OCI-LY3 (cell line): ENCODE data around the gene RTTN.

Source experiments
- H2AFZ ChIP-seq: fragments of 200-600, 300-600 bp; shearing (Covaris generic); 2 replicates; pipeline ENCODE4 v1.6.0; 2014; ENCODE audit warnings: antibody characterized with exemption, low read depth, low read length
- H3K27ac ChIP-seq: fragments of 200-600, 300-600 bp; sonication (generic); 2 replicates; pipeline ENCODE4 v1.5.1; 2014; ENCODE audit warnings: mild to moderate bottlenecking, low read length, moderate library complexity, mixed read lengths
- H3K27me3 ChIP-seq: fragments of 200-600, 300-600 bp; sonication (generic); 2 replicates; pipeline ENCODE4 v1.6.1; 2014; ENCODE audit warnings: low read depth, low read length, mixed read lengths
- H3K36me3 ChIP-seq: fragments of 200-600, 300-600 bp; sonication (generic); replicated peaks from 2 replicates; pipeline ENCODE3; 2014; ENCODE audit warnings: low read depth, low read length, mixed read lengths
- H3K4me1 ChIP-seq: fragments of 300-600, 200-600 bp; sonication (generic); 2 replicates; pipeline ENCODE4 v1.6.1; 2014; ENCODE audit warnings: low read length, mixed read lengths
- H3K4me2 ChIP-seq: fragments of 200-600, 300-600 bp; sonication (generic); 2 replicates; pipeline ENCODE4 v1.6.1; 2014; ENCODE audit warnings: low read length, mixed read lengths
- H3K4me3 ChIP-seq: fragments of 300-600, 200-600 bp; sonication (generic); 2 replicates; pipeline ENCODE4 v1.5.1; 2014; ENCODE audit warnings: antibody characterized with exemption, mild to moderate bottlenecking, low read length, moderate library complexity
- H3K79me2 ChIP-seq: fragments of 300-600, 200-600 bp; shearing (Covaris generic); 2 replicates; pipeline ENCODE4 v1.6.1; 2014; ENCODE audit warnings: mild to moderate bottlenecking, low read length, mixed read lengths
- H3K9ac ChIP-seq: fragments of 300-600, 200-600 bp; shearing (Covaris generic); 2 replicates; pipeline ENCODE4 v1.6.0; 2014; ENCODE audit warnings: mild to moderate bottlenecking, low read length, moderate library complexity
- H3K9me3 ChIP-seq: fragments of 200-600, 300-600 bp; shearing (Covaris generic); 2 replicates; pipeline ENCODE4 v1.6.1; 2014; ENCODE audit warnings: low read length, mixed read lengths; ENCODE audit not compliant: insufficient read depth
- H4K20me1 ChIP-seq: fragments of 200-600, 300-600 bp; sonication (generic); 2 replicates; pipeline ENCODE4 v1.6.1; 2016; ENCODE audit warnings: low read length, mixed read lengths; ENCODE audit not compliant: insufficient read depth
- EZH2phosphoT487 ChIP-seq: fragments of 200-600 bp; shearing (Covaris generic); IDR thresholded peaks from 2 replicates; pipeline ENCODE4 v1.6.1; 2018; ENCODE audit warnings: antibody characterized with exemption, mixed run types, low read depth
- TF ChIP-seq, protein P1 (sequence below): fragments of 200-600, 300-600 bp; sonication (generic); IDR thresholded peaks from 2 replicates; pipeline ENCODE4 v1.5.1; 2014; ENCODE audit warnings: antibody characterized with exemption, low read length, low read depth

RTTN gene

DNA sequence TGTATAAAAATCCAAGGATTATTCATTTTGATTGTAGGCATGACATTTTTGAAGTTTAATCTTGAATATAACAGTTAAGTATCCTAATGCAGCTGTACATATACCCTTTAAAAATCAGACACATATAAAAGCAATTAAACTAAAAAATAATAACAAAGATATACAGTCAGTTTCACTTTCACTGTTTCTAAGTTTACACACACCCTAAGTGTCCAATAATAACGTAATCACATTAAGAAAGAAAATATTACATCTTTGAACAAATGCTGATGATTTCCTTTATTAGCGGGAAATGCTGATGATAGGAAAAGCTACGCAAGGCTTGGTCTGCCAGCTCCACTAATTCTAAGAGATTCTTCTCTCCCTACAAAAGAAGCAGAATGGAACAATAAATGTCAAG, 38.8 kb downstream of the RTTN start:
- Histone ChIP-seq H3K79me2 (peaks cover 9% of the 10 kb centered on the region), H2AFZ (no peak overlapping the region), H3K9ac (no peak overlapping the region; the same call in 1 of the 2 replicates), H4K20me1 (no peaks in the 10 kb centered on the region), H3K9me3 (peaks cover 8% of the 10 kb centered on the region), H3K4me3 (no peak overlapping the region), H3K36me3 (peaks cover 33% of the 10 kb centered on the region), H3K27me3 (no peaks in the 10 kb centered on the region), H3K27ac (peak overlapping the region; percentile 1; the same call in 1 of the 2 replicates), H3K4me2 (0 out of 2 replicates have a peak overlapping the region, but pooled peaks have one; percentile 43), H3K4me1 (peaks cover 32% of the 10 kb centered on the region)
- TF ChIP-seq EZH2phosphoT487 = no peak
- TF ChIP-seq, protein P1, sequence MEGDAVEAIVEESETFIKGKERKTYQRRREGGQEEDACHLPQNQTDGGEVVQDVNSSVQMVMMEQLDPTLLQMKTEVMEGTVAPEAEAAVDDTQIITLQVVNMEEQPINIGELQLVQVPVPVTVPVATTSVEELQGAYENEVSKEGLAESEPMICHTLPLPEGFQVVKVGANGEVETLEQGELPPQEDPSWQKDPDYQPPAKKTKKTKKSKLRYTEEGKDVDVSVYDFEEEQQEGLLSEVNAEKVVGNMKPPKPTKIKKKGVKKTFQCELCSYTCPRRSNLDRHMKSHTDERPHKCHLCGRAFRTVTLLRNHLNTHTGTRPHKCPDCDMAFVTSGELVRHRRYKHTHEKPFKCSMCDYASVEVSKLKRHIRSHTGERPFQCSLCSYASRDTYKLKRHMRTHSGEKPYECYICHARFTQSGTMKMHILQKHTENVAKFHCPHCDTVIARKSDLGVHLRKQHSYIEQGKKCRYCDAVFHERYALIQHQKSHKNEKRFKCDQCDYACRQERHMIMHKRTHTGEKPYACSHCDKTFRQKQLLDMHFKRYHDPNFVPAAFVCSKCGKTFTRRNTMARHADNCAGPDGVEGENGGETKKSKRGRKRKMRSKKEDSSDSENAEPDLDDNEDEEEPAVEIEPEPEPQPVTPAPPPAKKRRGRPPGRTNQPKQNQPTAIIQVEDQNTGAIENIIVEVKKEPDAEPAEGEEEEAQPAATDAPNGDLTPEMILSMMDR = no peak

- Histone ChIP-seq H3K4me3 (peak overlapping the region; percentile 14), H3K79me2 (peaks cover 11% of the 10 kb centered on the region), H3K4me2 (peak overlapping the region; percentile 43), H3K4me1 (peaks cover 32% of the 10 kb centered on the region), H3K9ac (peak overlapping the region; percentile 9), H3K27me3 (no peaks in the 10 kb centered on the region), H4K20me1 (no peaks in the 10 kb centered on the region), H2AFZ (no peak overlapping the region), H3K27ac (peak overlapping the region; percentile 45), H3K9me3 (peaks cover 11% of the 10 kb centered on the region), H3K36me3 (peaks cover 39% of the 10 kb centered on the region)
- TF ChIP-seq, protein P1 = no peak
- TF ChIP-seq EZH2phosphoT487 = no peak
Measured at GRCh38 chr18:70165936-70166335, 39.6 kb downstream of the RTTN start.

DNA sequence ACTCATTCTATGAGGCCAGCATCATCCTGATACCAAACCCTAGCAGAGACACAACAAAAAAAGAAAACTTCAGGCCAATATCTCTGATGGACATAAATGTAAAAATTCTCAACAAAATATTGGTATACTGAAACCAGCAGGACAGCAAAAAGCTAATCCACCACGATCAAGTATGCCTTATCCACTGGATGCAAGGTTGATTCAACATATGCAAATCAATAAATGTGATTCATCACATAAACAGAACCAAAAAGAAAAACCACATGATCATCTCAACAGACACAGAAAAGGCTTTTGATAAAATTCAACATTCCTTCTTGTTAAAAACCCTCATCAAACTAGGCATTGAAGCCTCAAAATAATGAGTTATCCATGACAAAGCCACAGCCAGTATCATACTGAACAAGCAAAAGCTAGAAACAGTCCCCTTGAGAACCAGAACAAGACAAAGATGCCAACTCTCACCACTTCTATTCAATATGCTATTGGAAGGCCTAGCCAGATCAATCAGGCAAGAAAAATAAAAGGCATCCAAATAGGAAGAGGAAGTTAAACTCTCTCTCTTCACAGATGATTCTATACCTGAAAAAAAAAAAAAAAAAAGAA, 45.3 kb downstream of the RTTN start:
- Histone ChIP-seq H4K20me1 (no peaks in the 10 kb centered on the region), H3K27me3 (no peaks in the 10 kb centered on the region), H3K4me3 (peak overlapping the region; percentile 34), H3K36me3 (peaks cover 69% of the 10 kb centered on the region), H3K9me3 (peaks cover 12% of the 10 kb centered on the region), H3K9ac (peak overlapping the region; percentile 48; the same call in 1 of the 2 replicates), H3K4me1 (peaks cover 34% of the 10 kb centered on the region), H3K27ac (peak overlapping the region; percentile 83), H2AFZ (no peak overlapping the region), H3K4me2 (peak overlapping the region; percentile 60), H3K79me2 (peaks cover 52% of the 10 kb centered on the region)
- TF ChIP-seq EZH2phosphoT487 = no peak
- TF ChIP-seq, protein P1 = no peak

- H4K20me1 ChIP-seq = no peaks in the 10 kb centered on the region
- H3K9me3 ChIP-seq = peaks cover 12% of the 10 kb centered on the region
- peak overlapping the region; percentile 48 for H3K9ac ChIP-seq
- peak overlapping the region; percentile 60 for H3K4me2 ChIP-seq
- H3K4me3 ChIP-seq = peak overlapping the region; percentile 34
- peaks cover 73% of the 10 kb centered on the region for H3K36me3 ChIP-seq
- H3K27ac ChIP-seq = peak overlapping the region; percentile 83
- H3K4me1 ChIP-seq = peaks cover 38% of the 10 kb centered on the region
- TF ChIP-seq, protein P1 = no peak
- TF ChIP-seq EZH2phosphoT487 = no peak
- H2AFZ ChIP-seq = no peak overlapping the region
- peaks cover 55% of the 10 kb centered on the region for H3K79me2 ChIP-seq
- H3K27me3 ChIP-seq = no peaks in the 10 kb centered on the region
Measured at GRCh38 chr18:70158992-70159717, 46.3 kb downstream of the RTTN start.
